Stimulated activated CD4-positive, alpha-beta T cell treated with anti-CD3 and anti-CD28 coated beads, Interleukin-2, amount 100 ng/mL, for 4 hours (primary cell): Measurements from ENCODE around the gene RFX3.

ENCODE experiments used
- DNase-seq: peaks from one replicate; pipeline ENCODE4 v3.0.0-alpha.2; 2020; ENCODE audit warnings: low read depth

The RFX3 gene

GRCh38 chr9:3513265-3513818 is 12.5 kb downstream of the RFX3 start:
- DNase-seq: no peak

GRCh38 chr9:3511551-3511950 is 14.2 kb downstream of the RFX3 start:
- DNase-seq: no peak

GRCh38 chr9:3510796-3511195 is 15.0 kb downstream of the RFX3 start:
- DNase-seq: no peak

GRCh38 chr9:3509926-3510325 is 15.9 kb downstream of the RFX3 start:
- no peak for DNase-seq

DNA sequence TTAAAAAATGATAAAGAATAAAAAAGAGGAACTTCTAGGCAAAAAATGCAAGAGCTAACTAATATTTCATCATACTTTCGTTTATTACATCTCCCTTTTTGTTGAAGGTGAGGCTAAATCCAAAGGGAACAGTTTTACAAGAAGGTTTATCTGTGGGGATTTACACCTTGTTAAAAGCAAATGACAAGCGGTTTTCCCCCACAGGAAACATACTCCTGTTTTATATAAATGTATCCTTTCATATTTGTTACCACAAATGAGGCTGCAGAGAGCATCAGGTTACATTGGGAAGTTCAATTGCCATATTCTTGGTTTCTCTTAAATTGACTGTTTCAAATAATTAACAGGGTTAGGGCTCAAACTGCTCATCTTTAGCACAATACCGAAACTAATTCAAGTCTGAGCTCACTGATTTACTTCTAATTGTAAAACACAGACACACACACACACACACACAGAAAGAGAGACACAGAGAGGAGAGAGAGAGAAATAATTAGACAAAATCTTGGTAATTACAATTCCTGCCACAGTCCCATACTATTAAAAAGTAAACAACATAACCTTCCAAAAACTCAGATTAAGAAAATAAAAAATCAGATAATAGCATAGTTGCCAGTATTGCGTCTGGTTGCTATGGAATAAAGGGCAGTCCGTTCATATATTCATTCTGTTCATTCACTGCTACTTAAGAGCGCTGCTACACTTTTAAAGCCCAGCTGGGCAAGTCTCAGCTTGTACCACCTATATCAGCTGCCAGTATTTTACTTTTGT is 17.1 kb downstream of the RFX3 start:
- DNase-seq: no peak

- no peak for DNase-seq
Measured at GRCh38 chr9:3508078-3508431, 17.7 kb downstream of the RFX3 start.

DNA sequence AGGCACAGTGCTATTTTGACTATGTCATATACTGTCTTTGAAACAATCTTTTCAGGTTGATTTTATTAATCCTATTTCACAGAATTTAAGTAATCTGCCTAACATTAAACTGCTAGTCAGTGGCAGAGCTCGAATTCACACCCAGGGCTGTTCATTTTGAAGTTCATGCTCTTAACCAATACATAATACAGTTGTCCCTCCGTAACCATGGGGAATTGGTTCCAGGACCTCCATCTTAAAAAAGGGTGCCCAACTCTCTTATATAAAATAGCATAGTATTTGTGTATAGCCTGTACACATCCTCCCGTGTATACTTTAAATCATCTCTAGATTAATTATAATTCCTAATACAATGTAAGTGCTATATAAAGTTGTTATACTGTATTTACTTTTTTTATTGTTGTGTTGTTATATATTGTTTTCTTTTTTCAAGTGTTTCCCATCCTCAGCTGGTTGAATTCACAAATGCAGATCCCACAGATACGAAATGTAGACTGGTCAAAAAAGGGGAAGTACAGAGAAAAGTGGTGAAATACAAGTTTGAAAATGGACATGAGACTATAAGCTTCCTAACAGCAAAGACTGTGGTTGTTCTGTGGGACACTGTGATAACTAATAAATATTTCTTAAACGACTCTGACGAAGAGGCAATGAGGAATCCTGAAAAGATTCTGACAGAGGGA is 18.3 kb downstream of the RFX3 start:
- DNase-seq: no peak

DNA sequence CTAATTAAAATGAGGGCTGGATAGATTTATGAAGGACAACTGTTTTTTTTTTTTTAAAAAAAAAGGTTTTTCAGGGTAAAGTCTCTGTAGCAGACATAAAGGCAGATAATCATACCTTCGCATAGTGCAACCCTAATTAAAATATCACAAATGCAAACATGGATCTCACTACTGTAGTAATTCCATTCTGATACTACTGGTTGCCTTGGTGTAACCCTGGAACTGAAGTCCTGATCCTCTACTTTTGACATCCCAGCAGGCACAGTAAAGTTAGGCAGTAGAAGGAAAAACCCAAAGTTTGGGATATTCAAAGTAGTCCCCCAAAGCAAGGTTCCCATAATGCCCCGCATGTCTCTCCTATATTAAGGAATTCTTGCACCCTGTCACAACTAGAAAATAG is 19.6 kb downstream of the RFX3 start:
- no peak for DNase-seq

- no peak for DNase-seq
Measured at GRCh38 chr9:3502560-3503398, 23.0 kb downstream of the RFX3 start.

GRCh38 chr9:3500044-3500443 is 25.8 kb downstream of the RFX3 start:
- no peak for DNase-seq

GRCh38 chr9:3498691-3499090 is 27.1 kb downstream of the RFX3 start:
- no peak for DNase-seq

DNA sequence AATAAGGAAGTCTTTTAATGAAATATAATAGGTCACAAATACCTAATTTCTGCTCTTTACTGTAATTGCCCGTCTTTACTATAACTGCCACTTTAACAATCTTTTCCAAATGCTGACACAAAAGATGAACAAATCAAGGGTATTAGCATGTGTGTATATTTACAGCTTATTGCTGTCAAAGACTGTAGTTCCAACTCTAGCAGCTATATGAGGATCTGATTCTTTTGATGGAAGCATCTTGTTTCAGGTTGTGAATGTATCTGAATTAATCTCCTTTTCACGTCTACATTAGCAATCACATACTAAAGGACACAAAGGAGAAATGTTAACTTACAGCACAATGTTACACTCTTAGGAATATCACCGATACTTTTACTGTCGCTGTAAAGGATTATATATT is 27.9 kb downstream of the RFX3 start:
- DNase-seq: no peak

GRCh38 chr9:3497401-3497800 is 28.4 kb downstream of the RFX3 start:
- no peak for DNase-seq

DNA sequence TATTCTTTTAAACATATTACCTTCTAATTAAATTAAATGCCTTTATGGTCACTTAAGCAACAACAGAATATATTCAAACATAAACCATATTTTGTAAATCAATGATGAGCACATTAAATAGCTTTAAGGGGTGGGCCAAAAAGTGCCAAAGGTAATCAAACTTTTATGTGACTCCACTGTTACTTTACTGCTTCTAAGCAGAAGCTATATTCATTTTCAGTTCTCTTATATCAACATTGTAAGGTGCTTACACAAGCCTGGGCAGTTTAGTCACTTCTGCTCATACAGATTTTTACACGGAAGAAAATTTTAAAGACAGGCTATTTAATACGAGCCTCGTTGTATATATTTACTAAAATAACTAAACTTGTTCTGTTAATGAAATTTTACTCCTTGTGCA is 29.9 kb downstream of the RFX3 start:
- DNase-seq: no peak

GRCh38 chr9:3492214-3492613 is 33.6 kb downstream of the RFX3 start:
- no peak for DNase-seq

GRCh38 chr9:3491450-3491849 is 34.4 kb downstream of the RFX3 start:
- no peak for DNase-seq

- no peak for DNase-seq
Measured at GRCh38 chr9:3490957-3491356, 34.8 kb downstream of the RFX3 start.

- no peak for DNase-seq
Measured at GRCh38 chr9:3482578-3482977, 43.2 kb downstream of the RFX3 start.

DNA sequence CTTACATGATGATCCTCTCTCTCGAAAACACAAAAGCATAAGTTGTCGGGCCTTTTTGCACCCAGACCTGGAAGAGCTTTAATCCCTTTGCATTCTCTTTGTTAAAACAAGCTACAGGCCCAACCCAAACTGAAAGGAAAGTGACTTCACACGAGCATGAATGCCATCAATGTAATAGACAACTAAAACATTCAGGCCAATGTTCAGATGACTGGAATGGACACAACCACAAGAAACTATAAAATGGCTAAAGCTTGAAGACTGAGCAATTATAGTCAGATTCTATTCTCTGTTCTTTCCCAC is 45.5 kb downstream of the RFX3 start:
- DNase-seq: no peak

GRCh38 chr9:3479514-3480352 is 46.1 kb downstream of the RFX3 start:
- DNase-seq: no peak

GRCh38 chr9:3478549-3478953 is 47.2 kb downstream of the RFX3 start:
- no peak for DNase-seq

- DNase-seq: no peak
Measured at GRCh38 chr9:3477236-3477834, 48.5 kb downstream of the RFX3 start.
